Progenitor cell of endocrine pancreas (in vitro differentiated cells): ENCODE measurements around the gene BACH2. TPM values are rescaled to one million over a fixed set of nuclear protein-coding genes. Genes with fewer than 3 reads are reported as not detected.

Source experiments
- DNase-seq: peaks from one replicate; pipeline ENCODE4 v3.0.0; 2021; ENCODE audit warnings: low spot score; ENCODE audit not compliant: unreplicated experiment
- H3K27ac Mint-ChIP-seq: 2 replicates; pipeline ENCODE4 v1.8.0; 2021; ENCODE audit warnings: mild to moderate bottlenecking, moderate library complexity, mixed read lengths
- H3K27me3 Mint-ChIP-seq: 2 replicates; pipeline ENCODE4 v1.8.0; 2021; ENCODE audit warnings: mixed read lengths
- H3K36me3 Mint-ChIP-seq: 2 replicates; pipeline ENCODE4 v1.8.0; 2022; ENCODE audit warnings: mixed read lengths; ENCODE audit not compliant: insufficient read depth
- H3K4me1 Mint-ChIP-seq: 2 replicates; pipeline ENCODE4 v1.8.0; 2021; ENCODE audit warnings: low read depth, mixed read lengths
- H3K4me3 Mint-ChIP-seq: 2 replicates; pipeline ENCODE4 v1.8.0; 2021; ENCODE audit warnings: low read depth, mild to moderate bottlenecking, moderate library complexity, mixed read lengths
- H3K9me3 Mint-ChIP-seq: 2 replicates; pipeline ENCODE4 v1.8.0; 2021; ENCODE audit warnings: low read depth, mixed read lengths
- CTCF ChIP-seq: fragments of 200-600 bp; sonication (generic); IDR thresholded peaks from one replicate; pipeline ENCODE4 v1.5.0; 2021; ENCODE audit warnings: antibody characterized with exemption, mild to moderate bottlenecking; ENCODE audit not compliant: unreplicated experiment
- total RNA-seq: library from RNA; stranded (reverse); gene quantifications from 2 replicates; pipeline ENCODE4 v1.2.1, GENCODE V29; 2021

The BACH2 gene
- total RNA-seq, 1 donor from 2014 or later: 11.2 TPM

- DNase-seq: peak; percentile 14
- H3K4me1 Mint-ChIP-seq: peaks cover 19% of the 10 kb centered on the region
These were observed 1.4 kb downstream of the BACH2 start for GRCh38 chr6:90294989-90295853.

GRCh38 chr6:90294614-90294988 lies 2.0 kb downstream of the BACH2 start:
- Mint-ChIP-seq H3K27ac (peak overlapping the region; percentile 52), H3K9me3 (peaks cover under 1% of the 10 kb centered on the region), H3K4me3 (peak overlapping the region; percentile 76), H3K4me1 (peaks cover 19% of the 10 kb centered on the region), H3K36me3 (no peaks in the 10 kb centered on the region), H3K27me3 (peaks cover 50% of the 10 kb centered on the region)
- no peak for TF ChIP-seq CTCF
- no peak for DNase-seq

More at GRCh38 chr6:90294989-90295853, 1.4 kb downstream of the BACH2 start:
- peak; percentile 29 for TF ChIP-seq CTCF
- H3K27ac Mint-ChIP-seq: peak overlapping the region; percentile 88
- H3K27me3 Mint-ChIP-seq: peaks cover 56% of the 10 kb centered on the region
- peak overlapping the region; percentile 76 for H3K4me3 Mint-ChIP-seq
- no peaks in the 10 kb centered on the region for H3K9me3 Mint-ChIP-seq
- H3K36me3 Mint-ChIP-seq: no peaks in the 10 kb centered on the region

GRCh38 chr6:90294008-90294511 lies 2.6 kb downstream of the BACH2 start:
- Mint-ChIP-seq H3K9me3 (peaks cover 3% of the 10 kb centered on the region), H3K4me1 (peaks cover 19% of the 10 kb centered on the region), H3K27me3 (peaks cover 46% of the 10 kb centered on the region), H3K4me3 (peak overlapping the region; percentile 2), H3K27ac (no peak overlapping the region), H3K36me3 (peaks cover 2% of the 10 kb centered on the region)
- no peak for DNase-seq
- no peak for TF ChIP-seq CTCF

- Mint-ChIP-seq H3K9me3 (peaks cover 3% of the 10 kb centered on the region), H3K36me3 (peaks cover 2% of the 10 kb centered on the region), H3K4me3 (no peak overlapping the region), H3K27ac (no peak overlapping the region), H3K27me3 (peaks cover 43% of the 10 kb centered on the region), H3K4me1 (peaks cover 19% of the 10 kb centered on the region)
- TF ChIP-seq CTCF: no peak
- no peak for DNase-seq
These were observed 3.2 kb downstream of the BACH2 start for GRCh38 chr6:90293319-90293953.

- Mint-ChIP-seq H3K36me3 (peaks cover 2% of the 10 kb centered on the region), H3K4me3 (no peak overlapping the region), H3K4me1 (peaks cover 21% of the 10 kb centered on the region), H3K27me3 (peaks cover 40% of the 10 kb centered on the region), H3K27ac (no peak overlapping the region), H3K9me3 (peaks cover 3% of the 10 kb centered on the region)
- no peak for DNase-seq
- TF ChIP-seq CTCF: no peak
These were observed 5.1 kb downstream of the BACH2 start for GRCh38 chr6:90291565-90291964.
